ENCODE measurements around the gene GATAD2A. TPM values are rescaled to one million over a fixed set of nuclear protein-coding genes. Genes with fewer than 3 reads are reported as not detected.
A peak's percentile ranks its signal among the peaks of the same experiment; 100 is the strongest.

Gene GATAD2A
- total and polyA plus RNA-seq, 10 of the 15 experiments (the other 5 are each of a cell fraction or from before 2014, with no cell fraction given): 2.6 to 173 (median 32.0) TPM

GRCh38 chr19:19452243-19453124 is 47.0 kb downstream of the GATAD2A start:
- ChIA-PET RAD21 (ENCODE audit: unreplicated experiment) (interaction anchor here (0.5 kb wide), 1 partner anchor 216 kb away, joined by 3 read pairs; the partner anchor contains the start of gene ZNF101), POLR2A (interaction anchor here (0.7 kb wide), 1 partner anchor 38 kb away, joined by 3 read pairs; no protein-coding TSS in a partner anchor), CTCF (no interaction called here), SMC1A (ENCODE audit: uncharacterized antibody, unreplicated experiment) (interaction anchor here (1.1 to 1.5 kb wide), 2 partner anchors 8 to 18 kb away, joined by 3 to 4 read pairs; no protein-coding TSS in a partner anchor)
- no peak for TF ChIP-seq ZZZ3 (IDR thresholded peaks at IDR 0.05; ENCODE audit: control insufficient read depth, insufficient read length, low read depth)
- TF ChIP-seq NFXL1 (IDR thresholded peaks at IDR 0.05; ENCODE audit: borderline replicate concordance): no peak
- TF ChIP-seq GATAD2B (conservative IDR thresholded peaks at IDR 0.05; ENCODE audit: low read depth): no peak
- TF ChIP-seq TBL1XR1 (IDR thresholded peaks at IDR 0.05; ENCODE audit: low read depth, low read length): no peak
- no peak for TF ChIP-seq CBX3 (IDR thresholded peaks at IDR 0.05; ENCODE audit: borderline replicate concordance, low read depth)
- TF ChIP-seq, protein P1, sequence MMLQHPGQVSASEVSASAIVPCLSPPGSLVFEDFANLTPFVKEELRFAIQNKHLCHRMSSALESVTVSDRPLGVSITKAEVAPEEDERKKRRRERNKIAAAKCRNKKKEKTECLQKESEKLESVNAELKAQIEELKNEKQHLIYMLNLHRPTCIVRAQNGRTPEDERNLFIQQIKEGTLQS (IDR thresholded peaks at IDR 0.05; ENCODE audit: borderline replicate concordance, extremely low read depth, low read depth, low read length): no peak
- TF ChIP-seq SMARCA5 (IDR thresholded peaks at IDR 0.05): no peak
- TF ChIP-seq SIX5 (IDR thresholded peaks at IDR 0.05; ENCODE audit: low read depth, low read length, severe bottlenecking): no peak
- no peak for TF ChIP-seq GABPA (IDR thresholded peaks at IDR 0.05; ENCODE audit: low read depth)
- TF ChIP-seq, protein P2, sequence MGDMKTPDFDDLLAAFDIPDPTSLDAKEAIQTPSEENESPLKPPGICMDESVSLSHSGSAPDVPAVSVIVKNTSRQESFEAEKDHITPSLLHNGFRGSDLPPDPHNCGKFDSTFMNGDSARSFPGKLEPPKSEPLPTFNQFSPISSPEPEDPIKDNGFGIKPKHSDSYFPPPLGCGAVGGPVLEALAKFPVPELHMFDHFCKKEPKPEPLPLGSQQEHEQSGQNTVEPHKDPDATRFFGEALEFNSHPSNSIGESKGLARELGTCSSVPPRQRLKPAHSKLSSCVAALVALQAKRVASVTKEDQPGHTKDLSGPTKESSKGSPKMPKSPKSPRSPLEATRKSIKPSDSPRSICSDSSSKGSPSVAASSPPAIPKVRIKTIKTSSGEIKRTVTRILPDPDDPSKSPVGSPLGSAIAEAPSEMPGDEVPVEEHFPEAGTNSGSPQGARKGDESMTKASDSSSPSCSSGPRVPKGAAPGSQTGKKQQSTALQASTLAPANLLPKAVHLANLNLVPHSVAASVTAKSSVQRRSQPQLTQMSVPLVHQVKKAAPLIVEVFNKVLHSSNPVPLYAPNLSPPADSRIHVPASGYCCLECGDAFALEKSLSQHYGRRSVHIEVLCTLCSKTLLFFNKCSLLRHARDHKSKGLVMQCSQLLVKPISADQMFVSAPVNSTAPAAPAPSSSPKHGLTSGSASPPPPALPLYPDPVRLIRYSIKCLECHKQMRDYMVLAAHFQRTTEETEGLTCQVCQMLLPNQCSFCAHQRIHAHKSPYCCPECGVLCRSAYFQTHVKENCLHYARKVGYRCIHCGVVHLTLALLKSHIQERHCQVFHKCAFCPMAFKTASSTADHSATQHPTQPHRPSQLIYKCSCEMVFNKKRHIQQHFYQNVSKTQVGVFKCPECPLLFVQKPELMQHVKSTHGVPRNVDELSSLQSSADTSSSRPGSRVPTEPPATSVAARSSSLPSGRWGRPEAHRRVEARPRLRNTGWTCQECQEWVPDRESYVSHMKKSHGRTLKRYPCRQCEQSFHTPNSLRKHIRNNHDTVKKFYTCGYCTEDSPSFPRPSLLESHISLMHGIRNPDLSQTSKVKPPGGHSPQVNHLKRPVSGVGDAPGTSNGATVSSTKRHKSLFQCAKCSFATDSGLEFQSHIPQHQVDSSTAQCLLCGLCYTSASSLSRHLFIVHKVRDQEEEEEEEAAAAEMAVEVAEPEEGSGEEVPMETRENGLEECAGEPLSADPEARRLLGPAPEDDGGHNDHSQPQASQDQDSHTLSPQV (IDR thresholded peaks at IDR 0.05): no peak
- TF ChIP-seq MTA2 (IDR thresholded peaks at IDR 0.05; ENCODE audit: low read depth): no peak
- TF ChIP-seq, protein P3, sequence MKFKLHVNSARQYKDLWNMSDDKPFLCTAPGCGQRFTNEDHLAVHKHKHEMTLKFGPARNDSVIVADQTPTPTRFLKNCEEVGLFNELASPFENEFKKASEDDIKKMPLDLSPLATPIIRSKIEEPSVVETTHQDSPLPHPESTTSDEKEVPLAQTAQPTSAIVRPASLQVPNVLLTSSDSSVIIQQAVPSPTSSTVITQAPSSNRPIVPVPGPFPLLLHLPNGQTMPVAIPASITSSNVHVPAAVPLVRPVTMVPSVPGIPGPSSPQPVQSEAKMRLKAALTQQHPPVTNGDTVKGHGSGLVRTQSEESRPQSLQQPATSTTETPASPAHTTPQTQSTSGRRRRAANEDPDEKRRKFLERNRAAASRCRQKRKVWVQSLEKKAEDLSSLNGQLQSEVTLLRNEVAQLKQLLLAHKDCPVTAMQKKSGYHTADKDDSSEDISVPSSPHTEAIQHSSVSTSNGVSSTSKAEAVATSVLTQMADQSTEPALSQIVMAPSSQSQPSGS (IDR thresholded peaks at IDR 0.05; ENCODE audit: low read length): no peak
- H3K4me2 ChIP-seq (ENCODE audit: control insufficient read depth, insufficient read depth): no peak overlapping the region
- H3K27ac ChIP-seq (ENCODE audit: control insufficient read depth, insufficient read depth): peak overlapping the region; percentile 28; the same call in 1 of the 2 replicates
- in situ Hi-C loops (cut with MboI) (no loop called here), intact Hi-C loops (cut with micrococcal nuclease; ENCODE audit: unreplicated experiment) (no loop called here)
- FAIRE-seq (no peak), DNase-seq (ENCODE audit: low read depth, low spot score) (no peak), ATAC-seq (no peak)
- H3K4me1 ChIP-seq (ENCODE audit: control insufficient read depth, insufficient read depth, low read length): peaks cover 22% of the 10 kb centered on the region
- H3K27me3 ChIP-seq (replicated peaks in 1 of 2; ENCODE audit: control insufficient read depth in 2 of 2, insufficient read depth in 2 of 2, low read length in 1 of 2): no peaks in the 10 kb centered on the region
- H3K4me3 ChIP-seq: no peak overlapping the region
- BruUV-seq (replicated peaks): no TSS peak
- 95% methylated on average over 11 of the region's 11 CpGs for WGBS (ENCODE audit: insufficient coverage, insufficient replicate concordance, low lambda C conversion rate, missing lambda C conversion rate)
- peaks cover 0 to 16% of the 10 kb centered on the region in 2 experiments; a peak in 3 of 4 replicates for H3K36me3 ChIP-seq (ENCODE audit: control insufficient read depth in 2 of 2, insufficient read depth in 2 of 2, low read length in 1 of 2)
- peaks cover 6% of the 10 kb centered on the region for H4K20me1 ChIP-seq (ENCODE audit: control insufficient read depth, insufficient read depth)
- peaks cover 70% of the 10 kb centered on the region for H3K79me2 ChIP-seq (ENCODE audit: control insufficient read depth, insufficient read depth, low read length)
- H3K9ac ChIP-seq (ENCODE audit: control insufficient read depth, insufficient read depth, low read length): no peak overlapping the region
- no peak overlapping the region for H2AFZ ChIP-seq (ENCODE audit: control insufficient read depth, low read depth, low read length)
- H3K9me3 ChIP-seq (replicated peaks; ENCODE audit: control insufficient read depth, insufficient read depth, low read length): no peaks in the 10 kb centered on the region

Data from GM12878 (cell line).